TTC549 (cell line): ENCODE measurements around the gene FAM131C.
"Not testable (repeated sequence)": the region's sequence is repeated elsewhere in the genome, so short reads cannot be mapped to it uniquely, and the experiment has no call there.

ENCODE experiments used
- FAIRE-seq: peaks from 2 replicates; lab custom pipeline; 2012; peaks lifted over from hg19 to GRCh38; lab: Jason Lieb, UNC

The FAM131C gene

DNA sequence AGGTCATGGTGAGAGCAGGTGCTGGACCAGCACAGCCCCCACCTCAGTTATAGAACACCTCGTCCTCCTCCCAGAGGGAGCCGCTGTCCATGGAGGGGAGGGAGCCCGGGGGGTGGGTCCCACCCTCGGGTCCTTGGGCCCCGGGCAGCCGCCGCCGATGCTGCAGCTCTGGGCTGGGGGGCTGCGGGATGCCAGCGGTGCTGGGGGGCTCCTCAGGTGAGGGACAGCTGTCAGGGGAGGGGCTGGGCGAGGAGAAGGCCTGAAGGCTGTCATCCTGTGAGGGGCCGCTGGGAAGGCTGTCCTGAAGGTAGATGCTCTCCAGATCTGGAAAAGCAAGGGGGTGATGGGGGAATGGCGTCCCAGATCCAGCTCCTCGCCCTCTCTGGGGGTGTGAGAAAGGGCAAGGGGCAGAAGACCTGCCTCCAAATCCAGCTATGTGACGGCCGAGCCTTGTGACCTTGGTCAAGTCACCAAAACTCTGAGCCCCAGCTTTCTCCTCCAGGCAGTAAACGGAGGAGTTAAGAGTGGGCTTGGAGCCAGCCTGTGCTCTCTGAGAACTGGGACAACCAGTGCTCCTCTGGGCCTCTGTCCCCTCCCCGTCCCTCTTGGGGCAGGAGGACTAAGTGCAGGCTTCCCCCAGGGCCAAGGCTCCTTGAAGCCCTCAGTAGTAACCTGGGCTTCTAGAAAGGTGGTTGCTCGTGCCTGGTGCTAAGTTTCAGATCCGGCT is 14.9 kb downstream of the FAM131C start:
- not testable (repeated sequence) for FAIRE-seq

DNA sequence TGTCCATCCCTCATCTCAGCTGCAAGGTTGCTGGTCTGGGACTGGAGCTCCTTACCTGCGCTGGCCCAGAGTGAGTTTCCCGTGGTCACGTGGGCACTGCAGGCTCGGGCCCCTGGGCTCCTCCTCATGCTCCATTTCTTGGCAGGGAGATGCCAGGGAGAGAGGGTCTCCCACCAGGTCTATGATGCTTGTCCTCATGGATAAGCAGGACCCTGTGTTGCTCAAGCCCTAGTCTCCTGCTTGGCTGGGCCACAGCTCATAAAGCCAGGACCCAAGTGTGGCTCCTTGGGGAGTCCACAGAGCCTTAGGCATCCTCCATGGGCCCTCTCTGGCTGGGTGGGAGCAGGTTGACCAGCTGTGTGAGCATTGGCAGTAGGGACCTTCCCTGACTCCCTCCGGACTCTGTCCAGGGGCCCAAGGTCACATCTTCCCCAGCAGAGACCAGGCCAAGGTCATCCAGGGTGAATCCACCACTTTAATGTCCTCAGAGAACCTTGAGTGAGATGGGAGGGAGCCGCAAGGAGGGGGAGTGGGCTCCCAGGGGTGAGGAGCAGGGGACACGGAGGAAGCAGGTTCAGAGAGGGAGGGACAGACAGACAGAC is 16.0 kb downstream of the FAM131C start:
- FAIRE-seq, result not testable (repeated sequence)

DNA sequence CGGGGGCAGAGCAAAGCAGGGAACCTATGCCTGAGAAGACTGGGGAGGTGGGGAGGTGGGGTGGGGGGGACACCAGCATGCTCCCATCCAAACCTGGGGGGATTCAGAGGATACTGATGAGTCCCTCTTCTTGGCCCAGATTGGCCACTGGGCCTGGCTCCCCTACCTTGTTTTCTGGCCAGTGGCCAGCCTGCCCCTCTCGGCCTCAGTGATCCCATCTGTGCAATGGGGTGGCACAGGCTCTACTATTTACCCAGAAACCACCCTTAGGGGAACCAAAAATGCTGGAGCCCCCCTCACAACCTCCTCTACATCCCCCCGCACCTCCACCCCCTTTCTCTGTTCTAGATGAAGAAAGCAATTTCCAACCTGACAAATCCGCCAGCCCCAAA is 16.9 kb downstream of the FAM131C start:
- FAIRE-seq, result not testable (repeated sequence)

DNA sequence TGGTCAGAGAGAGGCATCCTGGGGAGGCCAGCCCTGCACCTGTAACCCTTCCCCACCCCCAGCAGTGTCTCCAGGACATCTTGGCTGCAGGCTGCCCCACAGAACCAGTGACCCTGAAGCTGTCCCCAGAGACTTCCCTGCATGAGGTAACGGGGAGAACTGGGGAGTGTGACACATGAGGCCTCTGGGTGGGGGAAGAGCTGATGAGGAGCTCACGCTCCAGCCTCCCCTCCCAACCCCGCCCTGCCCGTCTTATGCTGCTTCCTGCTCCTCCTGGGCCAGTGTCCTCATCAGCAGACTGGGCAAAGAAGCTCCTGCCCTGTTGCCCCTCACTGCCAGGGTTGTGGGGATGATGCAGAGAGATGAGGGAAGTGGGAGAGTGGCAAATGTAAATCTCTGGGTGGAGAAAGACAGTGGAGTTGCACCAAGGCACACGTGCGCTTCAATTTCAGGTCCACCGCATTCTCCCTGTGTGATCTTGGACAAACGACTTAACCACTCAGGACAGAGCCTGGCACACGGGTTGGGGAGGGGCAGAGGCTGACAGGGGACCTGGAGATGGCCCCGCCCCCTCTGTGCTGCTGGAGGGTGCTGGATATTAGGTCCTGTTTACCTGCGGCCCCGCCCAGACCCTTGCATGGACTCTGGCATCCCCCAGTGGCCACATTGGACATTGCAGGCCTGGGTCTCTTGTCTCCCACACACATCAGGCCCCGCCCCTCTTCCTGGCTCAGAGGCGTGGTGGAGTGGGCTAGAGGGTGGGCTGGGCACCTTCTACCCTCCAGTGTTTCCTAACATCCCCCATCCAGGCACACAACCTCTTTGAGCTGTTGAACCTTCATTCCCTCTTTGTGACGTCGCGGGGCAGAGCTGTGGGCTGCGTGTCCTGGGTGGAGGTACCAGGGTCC is 17.6 kb downstream of the FAM131C start:
- no peak for FAIRE-seq

DNA sequence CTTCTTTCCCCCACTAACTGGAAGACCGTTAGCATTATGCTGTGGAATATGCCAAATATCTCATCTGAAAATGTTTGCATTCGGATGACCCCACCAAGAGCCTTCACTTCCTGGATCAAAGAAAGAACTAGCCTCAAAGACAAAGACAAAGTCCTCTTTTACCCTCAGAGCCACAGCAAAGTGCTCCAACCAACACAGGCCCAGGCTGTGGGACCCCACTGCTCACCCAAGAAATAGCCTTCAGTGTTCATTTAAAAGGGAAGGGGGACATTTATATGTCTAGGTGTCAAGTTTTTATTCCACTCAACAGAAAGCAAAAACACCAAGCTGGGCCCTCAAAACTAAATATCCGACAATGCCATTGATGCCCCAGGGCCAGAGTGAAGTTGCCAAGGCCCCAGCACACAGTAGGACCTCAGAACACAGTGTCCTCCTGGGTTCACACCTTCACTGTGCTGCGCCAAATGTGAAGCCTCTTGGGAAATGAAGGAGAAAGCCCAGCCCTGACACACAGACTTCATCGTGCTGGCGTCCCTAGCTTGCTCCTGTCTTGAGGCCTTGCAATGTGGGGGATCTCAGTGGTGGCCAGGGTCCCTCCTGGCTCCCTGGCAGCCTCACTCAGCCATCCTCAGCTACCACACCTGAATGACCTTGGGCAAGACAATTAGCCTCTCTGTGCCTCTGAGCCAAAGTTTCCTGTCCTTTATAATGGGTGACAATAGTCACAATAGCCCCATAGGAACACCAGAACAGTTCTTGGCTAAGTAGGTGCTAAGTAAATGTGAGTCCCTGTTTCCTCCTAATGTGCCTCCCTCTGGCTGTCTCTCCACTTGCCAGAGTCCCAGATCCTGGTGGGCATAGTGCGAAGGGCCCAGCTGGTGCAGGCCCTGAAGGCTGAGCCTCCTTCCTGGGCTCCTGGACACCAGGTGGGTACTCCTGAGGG is 18.6 kb downstream of the FAM131C start:
- FAIRE-seq, result no peak

DNA sequence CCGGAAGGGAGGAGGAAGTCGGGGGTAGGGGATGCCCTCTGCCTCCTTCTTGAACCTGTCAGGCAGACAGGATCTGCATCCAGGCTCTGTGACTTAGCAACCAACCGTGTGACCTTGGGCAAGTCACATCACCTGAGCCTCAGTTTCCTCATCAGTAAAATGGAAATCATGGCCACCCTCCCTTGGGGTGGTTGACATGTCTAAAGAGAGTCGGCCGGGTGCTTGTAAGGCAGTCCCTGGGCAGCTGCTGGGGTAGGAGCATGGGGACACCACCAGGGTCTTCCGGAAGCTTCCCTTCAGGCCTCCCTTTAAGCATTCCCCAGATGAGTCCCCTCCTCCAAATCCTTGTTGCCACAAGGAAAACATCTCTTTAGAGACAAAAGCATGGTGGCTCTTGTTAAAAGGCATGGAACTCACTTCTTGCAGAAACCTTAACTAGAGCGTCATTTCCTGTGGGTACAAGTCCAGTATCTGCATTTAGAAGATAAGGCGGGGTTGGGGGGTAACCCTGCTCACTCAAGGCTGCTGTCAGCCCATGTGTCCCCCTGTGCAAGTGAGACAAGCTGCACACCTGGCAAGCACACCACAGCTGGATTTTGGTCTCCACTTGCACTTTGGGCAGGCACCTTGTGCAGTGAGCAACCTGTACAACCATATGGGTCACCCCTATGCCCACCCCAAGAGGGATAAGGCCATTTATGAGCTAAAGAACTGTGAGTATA is 19.5 kb downstream of the FAM131C start:
- no peak for FAIRE-seq

DNA sequence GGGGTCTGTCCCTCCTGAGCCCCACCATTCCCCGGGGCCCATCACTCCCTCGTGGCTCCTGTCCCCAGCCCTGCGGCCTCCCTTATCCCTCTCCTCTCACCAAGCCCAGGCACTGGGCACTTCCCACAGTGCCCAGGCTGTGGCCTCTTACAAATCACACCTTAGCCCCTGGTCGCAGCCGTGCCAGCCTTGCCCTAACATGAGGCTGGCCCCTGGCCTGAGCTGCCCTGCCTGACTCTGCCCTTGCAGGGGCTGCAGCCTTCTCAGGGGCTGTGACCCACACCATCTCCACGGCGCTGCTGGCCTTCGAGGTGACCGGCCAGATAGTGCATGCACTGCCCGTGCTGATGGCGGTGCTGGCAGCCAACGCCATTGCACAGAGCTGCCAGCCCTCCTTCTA is 21.5 kb downstream of the FAM131C start:
- FAIRE-seq, result not testable (repeated sequence)

DNA sequence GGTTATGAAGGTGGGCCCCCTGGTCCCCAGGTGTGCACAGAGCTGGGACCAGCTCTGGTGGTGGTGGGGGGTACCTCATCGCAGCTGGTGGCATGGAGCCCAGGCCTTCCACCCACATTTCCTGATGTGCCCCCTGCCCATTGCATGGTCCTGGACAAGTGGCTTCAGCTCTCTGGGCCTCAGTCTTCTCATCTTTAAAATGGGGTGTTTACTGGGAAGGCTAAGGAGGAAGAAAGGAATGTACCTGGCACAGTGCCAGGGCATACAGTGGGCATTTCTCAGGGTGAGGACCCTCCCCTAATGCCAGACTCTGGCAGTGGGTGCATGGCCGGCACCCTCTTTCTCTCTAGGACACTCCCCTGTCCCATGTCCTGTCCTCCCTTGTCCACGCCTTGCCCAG is 22.4 kb downstream of the FAM131C start:
- no peak for FAIRE-seq

DNA sequence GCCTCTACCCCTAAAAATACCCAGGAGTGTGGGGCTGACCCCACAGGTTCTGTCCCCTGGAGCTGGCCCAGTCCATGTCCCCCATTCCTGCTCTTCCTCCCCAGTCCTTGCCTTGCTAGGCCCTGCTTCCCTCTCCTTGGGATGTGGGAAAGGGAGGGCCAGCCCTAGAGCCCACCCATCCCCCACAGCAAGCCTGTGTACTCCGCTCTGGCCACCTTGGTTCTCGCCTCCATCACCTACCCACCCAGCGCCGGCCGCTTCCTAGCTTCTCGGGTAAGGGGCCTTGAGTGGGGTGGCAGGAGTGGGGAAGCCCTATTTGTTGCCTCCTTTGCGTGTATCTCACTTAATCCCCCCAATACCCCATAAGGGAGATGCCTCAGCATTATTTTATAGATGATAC is 23.1 kb downstream of the FAM131C start:
- no peak for FAIRE-seq

DNA sequence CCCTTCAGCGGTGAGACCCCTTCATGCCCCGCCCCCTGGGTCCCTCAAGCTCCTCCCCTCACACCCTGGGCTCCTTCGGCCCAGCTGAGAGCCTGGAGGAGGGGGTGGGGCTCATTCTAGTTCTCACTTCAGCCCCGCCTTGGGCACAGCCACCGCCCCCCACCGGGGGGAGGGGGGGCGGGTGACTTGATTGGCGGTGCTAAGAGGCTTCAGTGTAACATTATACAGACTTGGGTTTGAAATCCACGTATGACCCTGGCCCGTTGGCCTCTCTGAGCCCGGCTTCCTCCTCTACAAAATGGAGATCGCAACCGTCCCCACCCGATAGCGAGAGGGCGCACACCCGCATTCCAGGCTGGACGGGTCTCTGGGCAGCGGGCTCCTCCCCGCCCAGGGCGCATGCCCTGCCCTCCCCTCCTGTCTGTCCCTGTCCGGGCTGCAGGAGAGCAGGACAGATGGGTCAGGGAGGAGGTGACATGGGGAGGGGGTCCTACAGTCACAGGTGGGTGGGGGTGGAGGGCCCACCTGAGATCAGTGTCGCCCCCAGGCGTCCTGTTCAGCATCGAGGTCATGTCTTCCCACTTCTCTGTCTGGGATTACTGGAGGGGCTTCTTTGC is 24.8 kb downstream of the FAM131C start:
- FAIRE-seq, result no peak

DNA sequence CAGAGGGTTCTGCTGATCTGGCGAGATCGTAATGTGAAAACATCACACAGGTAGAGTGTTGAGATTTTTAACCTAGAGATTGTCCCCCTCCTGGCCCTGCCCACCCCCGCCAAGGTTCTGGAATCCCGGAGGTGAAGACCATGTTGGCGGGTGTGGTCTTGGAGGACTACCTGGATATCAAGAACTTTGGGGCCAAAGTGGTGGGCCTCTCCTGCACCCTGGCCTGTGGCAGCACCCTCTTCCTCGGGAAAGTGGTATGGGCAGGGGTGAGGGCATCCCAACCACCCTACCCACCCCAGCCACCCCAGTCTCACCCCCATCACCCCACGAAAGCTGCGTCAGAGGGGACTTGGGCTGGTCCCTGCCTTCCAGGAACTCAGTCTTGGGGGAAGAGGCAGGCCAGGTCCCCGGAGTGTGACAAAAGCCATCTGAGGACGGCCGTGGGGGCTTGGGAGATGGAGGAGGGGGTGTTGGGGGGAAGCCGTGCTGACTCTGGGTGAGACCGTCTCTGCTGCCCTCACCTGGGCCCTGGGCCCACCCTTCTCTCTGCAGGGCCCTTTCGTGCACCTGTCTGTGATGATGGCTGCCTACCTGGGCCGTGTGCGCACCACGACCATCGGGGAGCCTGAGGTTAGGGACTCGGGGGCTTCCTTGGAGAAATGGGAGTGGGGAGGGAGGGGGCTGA is 25.5 kb downstream of the FAM131C start:
- FAIRE-seq, result no peak

DNA sequence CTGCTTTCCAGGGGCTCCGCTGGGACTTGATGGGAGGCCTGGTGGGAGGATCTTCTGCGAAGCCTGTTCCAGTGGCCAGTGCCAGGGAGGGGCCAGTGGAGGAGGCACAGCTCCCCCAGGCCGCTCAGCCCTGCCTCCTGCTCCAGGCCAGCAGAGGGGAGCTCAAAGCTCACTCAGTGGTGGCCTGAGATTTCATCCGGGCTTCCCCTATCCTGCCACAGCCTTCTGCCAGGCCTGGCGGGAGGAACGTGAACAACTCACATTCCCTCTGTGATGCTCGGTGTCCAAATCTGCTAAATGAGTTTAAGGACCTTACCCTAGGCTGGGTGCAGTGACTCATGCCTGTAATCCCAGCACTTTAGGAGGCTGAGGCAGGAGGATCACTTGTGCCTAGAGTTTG is 26.6 kb downstream of the FAM131C start:
- no peak for FAIRE-seq

DNA sequence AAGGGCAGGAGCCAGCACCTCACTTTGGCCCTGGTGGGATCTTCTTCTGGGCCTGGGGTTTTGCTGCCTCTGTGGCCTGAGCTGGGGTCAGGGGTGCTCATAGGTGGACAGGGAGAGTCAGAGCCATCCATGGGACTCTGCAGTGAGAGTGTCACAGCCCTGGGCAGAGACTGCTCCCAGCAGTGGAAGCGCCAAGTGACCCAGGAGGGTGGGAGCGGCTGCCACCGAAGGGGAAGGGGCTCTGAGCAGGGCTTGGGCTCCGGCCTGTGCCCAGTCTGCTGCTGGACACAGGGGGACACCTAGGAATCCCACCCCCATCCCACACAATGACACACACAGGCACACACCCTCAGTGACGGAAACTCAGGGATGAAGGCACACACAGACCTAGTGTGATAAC is 29.5 kb downstream of the FAM131C start:
- no peak for FAIRE-seq

DNA sequence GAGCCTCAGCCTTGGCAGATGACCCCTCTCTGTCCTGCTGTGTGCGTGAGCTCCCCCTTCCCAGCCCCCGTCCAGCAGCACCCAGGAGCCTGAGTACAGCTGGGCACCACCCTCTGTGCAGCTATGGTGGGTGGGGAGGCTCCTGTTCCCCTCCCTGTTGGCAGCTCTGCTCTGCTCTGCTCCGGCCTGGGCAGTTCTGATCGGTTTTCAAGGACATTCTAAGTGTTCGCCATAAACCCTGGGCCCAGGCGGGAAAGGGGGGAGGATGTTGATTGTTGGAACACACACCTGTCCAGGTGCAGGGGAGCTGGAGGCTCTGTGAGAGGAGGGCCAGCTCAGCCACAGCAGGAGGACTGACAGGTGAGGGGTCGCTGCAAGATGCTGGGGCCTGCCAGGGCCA is 29.9 kb downstream of the FAM131C start, which contains the start of gene CLCNKB:
TSS of gene CLCNKB (plus strand) at position 262 of the 400 bp plus-strand sequence. CDS start 711 bp downstream, outside the sequence.
- no peak for FAIRE-seq

DNA sequence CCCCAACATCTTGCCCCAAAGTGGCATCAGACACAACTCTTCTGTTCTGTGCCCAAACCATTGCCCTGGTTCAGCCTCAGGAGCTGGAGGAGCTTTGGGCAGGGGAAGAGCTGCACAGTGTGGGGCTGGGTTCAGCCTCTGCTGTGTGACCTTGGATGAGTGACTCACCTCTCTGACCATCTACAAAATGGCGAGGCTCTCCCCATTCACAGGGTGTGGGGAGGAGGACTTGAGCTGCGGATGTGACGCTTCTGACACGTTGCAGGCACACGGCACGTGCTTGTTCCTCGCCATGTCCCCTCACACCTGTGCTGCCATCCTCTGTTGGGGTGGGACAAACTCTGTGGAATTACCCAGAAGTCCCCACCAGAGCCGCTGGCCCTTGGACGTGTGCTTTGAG is 30.8 kb downstream of the FAM131C start:
- not testable (repeated sequence) for FAIRE-seq

DNA sequence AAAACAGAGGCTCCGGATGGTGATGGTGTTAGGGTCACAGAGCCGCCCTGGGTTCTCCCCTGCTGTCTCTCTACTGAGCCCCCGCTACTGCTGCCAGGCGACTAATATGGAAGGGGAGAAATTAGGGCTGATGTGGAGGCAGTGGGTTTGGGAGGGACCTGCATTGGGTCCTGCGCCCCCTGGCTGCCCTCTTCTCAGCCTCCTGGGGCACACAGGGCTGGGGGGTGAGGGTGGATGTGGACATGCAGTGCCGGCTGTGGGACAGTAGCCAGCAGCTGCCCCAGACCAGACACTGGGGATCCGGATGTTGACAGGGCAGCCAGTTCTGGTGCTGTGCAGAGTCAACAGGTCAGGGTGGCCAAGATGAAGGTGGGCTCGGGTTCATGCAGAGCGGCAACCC is 31.4 kb downstream of the FAM131C start:
- FAIRE-seq, result no peak

DNA sequence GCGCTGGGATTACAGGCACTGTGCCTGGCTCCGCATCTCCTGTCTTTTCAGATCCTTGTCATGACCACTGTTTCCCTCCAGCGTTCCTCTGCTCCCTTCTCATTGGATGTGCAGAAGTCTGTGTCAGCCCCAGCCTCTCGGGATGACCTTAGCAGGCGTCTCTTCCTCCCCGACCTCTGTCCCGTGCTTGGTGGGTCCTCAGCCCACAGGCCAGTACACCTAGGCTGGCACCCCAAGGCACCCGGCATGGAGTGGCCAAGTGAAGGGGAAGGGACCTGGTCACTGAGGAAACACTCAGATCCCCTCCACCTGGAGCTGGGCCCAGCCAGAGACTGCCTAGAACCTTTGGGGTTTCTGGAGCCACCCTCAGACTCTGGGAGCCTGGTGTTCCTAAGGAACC is 32.3 kb downstream of the FAM131C start:
- FAIRE-seq, result no peak

DNA sequence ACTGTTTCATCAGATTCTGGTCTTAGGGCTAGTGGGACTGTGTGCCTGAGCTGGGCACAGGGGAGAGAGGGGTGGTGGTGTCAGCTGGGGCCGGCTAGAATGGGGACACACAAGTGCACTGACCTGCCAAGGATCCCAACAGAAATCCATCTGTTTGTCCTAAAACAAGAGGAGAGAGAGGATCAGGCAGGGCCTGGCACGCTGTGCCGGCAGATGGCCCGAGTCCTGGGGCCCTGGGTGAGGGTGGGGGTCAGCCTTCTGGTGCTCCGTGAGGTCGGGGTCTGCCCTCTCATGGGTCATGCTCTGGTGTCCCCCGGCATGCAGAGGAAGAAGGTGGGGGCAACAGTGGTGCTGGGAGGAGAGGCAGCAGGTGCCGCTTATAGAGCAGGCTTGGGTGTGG is 33.6 kb downstream of the FAM131C start:
- not testable (repeated sequence) for FAIRE-seq

DNA sequence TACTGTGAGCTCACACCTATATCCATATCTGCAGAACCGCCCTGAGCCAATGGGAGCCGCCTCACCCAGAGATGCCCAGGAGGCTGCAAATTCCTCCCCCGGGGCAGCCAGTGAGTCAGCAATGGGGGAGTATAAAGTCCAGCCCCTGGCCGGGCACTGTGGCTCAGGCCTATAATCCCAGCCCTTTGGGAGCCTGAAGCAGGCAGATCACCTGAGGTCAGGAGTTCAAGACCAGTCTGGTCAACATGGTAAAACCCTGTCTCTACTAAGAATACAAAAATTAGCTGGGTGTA is 34.9 kb downstream of the FAM131C start:
- FAIRE-seq, result no peak

DNA sequence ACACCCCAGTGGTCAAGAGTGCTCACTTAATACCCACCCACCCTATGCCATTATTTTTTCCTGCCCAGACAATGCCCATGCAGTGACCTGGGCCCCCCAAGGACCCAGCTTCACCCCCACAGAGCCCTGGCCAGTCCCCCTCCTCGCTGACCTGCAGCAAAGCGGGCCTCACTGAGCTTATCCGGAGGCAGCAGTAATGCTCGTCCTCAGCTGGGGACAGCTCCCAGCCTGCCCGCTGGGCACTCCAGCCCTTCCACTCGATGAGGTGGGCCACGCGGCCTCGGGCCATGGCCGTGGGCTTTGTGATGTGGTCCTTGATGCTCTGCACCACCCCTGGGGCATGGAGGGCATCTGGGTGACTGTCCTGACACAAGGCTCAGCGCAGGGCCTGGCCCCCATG is 37.0 kb downstream of the FAM131C start:
- FAIRE-seq, result not testable (repeated sequence)
